H9 (cell line): ENCODE results near the gene NFE2L2. TPM values are rescaled to one million over a fixed set of nuclear protein-coding genes. Genes with fewer than 3 reads are reported as not detected.
A peak's percentile ranks its signal among the peaks of the same experiment; 100 is the strongest.

Source experiments
- DNase-seq: peaks from one replicate; pipeline ENCODE4 v3.0.0-alpha.2; 2017
- H2AFZ ChIP-seq: one replicate; pipeline ENCODE4 v1.6.1; 2013; ENCODE audit warnings: mild to moderate bottlenecking, low read length, control low read depth, moderate library complexity
- H2AK5ac ChIP-seq: 2 replicates; pipeline ENCODE4 v1.6.1; 2013; ENCODE audit warnings: low read length, control low read depth, mixed read lengths; ENCODE audit not compliant: insufficient read length
- H2BK120ac ChIP-seq: one replicate; pipeline ENCODE4 v1.6.1; 2013; ENCODE audit warnings: low read depth, mild to moderate bottlenecking, low read length, control low read depth, inconsistent platforms; ENCODE audit not compliant: poor library complexity, severe bottlenecking
- H2BK12ac ChIP-seq: 2 replicates; pipeline ENCODE4 v1.6.1; 2013; ENCODE audit warnings: low read length, control low read depth, mixed read lengths, low read depth; ENCODE audit not compliant: insufficient read length
- H2BK15ac ChIP-seq: 2 replicates; pipeline ENCODE4 v1.6.1; 2013; ENCODE audit warnings: low read depth, low read length, control low read depth
- H2BK20ac ChIP-seq: one replicate; pipeline ENCODE4 v1.6.1; 2013; ENCODE audit warnings: low read depth, mild to moderate bottlenecking, low read length, control low read depth, inconsistent platforms; ENCODE audit not compliant: poor library complexity, severe bottlenecking
- H2BK5ac ChIP-seq: 2 replicates; pipeline ENCODE4 v1.6.1; 2013; ENCODE audit warnings: low read length, control low read depth, mixed read lengths; ENCODE audit not compliant: insufficient read length
- H3K14ac ChIP-seq: 2 replicates; pipeline ENCODE4 v1.6.1; 2013; ENCODE audit warnings: low read length, control low read depth; ENCODE audit not compliant: insufficient read depth
- H3K18ac ChIP-seq: 2 replicates; pipeline ENCODE4 v1.6.1; 2013; ENCODE audit warnings: low read depth, mild to moderate bottlenecking, mixed read lengths, low read length, control low read depth; ENCODE audit not compliant: insufficient read length
- H3K23ac ChIP-seq: 2 replicates; pipeline ENCODE4 v1.6.1; 2013; ENCODE audit warnings: low read length, control low read depth, mixed read lengths, low read depth; ENCODE audit not compliant: insufficient read length
- H3K23me2 ChIP-seq: 2 replicates; pipeline ENCODE4 v1.6.1; 2013; ENCODE audit warnings: low read depth, mild to moderate bottlenecking, mixed read lengths, low read length, control low read depth; ENCODE audit not compliant: insufficient read length, poor library complexity, severe bottlenecking
- H3K27ac ChIP-seq: 2 replicates; pipeline ENCODE4 v1.5.1; 2013; ENCODE audit warnings: low read length, control low read depth, mixed read lengths, low read depth; ENCODE audit not compliant: insufficient read length
- H3K27me3 ChIP-seq: 2 replicates; pipeline ENCODE4 v1.6.1; 2013; ENCODE audit warnings: low read length, control low read depth, inconsistent platforms; ENCODE audit not compliant: insufficient read depth
- H3K4ac ChIP-seq: 2 replicates; pipeline ENCODE4 v1.6.1; 2013; ENCODE audit warnings: low read depth, mild to moderate bottlenecking, control low read depth, inconsistent platforms, low read length, moderate library complexity
- H3K4me1 ChIP-seq: 2 replicates; pipeline ENCODE4 v1.6.1; 2013; ENCODE audit warnings: low read length, control low read depth, inconsistent platforms; ENCODE audit not compliant: insufficient read depth
- H3K4me2 ChIP-seq: 2 replicates; pipeline ENCODE4 v1.6.1; 2013; ENCODE audit warnings: low read length, control low read depth, mixed read lengths; ENCODE audit not compliant: insufficient read length, insufficient read depth
- H3K56ac ChIP-seq: 2 replicates; pipeline ENCODE4 v1.6.1; 2013; ENCODE audit warnings: low read depth, mild to moderate bottlenecking, mixed read lengths, low read length, control low read depth; ENCODE audit not compliant: insufficient read length
- H3K79me1 ChIP-seq: 2 replicates; pipeline ENCODE4 v1.6.1; 2013; ENCODE audit warnings: low read depth, mild to moderate bottlenecking, moderate library complexity, low read length, control low read depth, inconsistent platforms; ENCODE audit not compliant: insufficient read depth, poor library complexity, severe bottlenecking
- H3K79me2 ChIP-seq: 2 replicates; pipeline ENCODE4 v1.6.1; 2013; ENCODE audit warnings: low read length, control low read depth, inconsistent platforms; ENCODE audit not compliant: insufficient read depth
- H3K9ac ChIP-seq: 2 replicates; pipeline ENCODE4 v1.6.1; 2013; ENCODE audit warnings: low read length, control low read depth, mixed read lengths; ENCODE audit not compliant: insufficient read length; ENCODE audit errors: extremely low read depth
- H3K9me3 ChIP-seq: one replicate; pipeline ENCODE4 v1.6.1; 2013; ENCODE audit warnings: low read depth, low read length, inconsistent platforms; ENCODE audit not compliant: control insufficient read depth
- H3T11ph ChIP-seq: one replicate; pipeline ENCODE4 v1.6.1; 2013; ENCODE audit warnings: mild to moderate bottlenecking, low read length, control low read depth, inconsistent platforms
- H4K20me1 ChIP-seq: one replicate; pipeline ENCODE4 v1.6.1; 2013; ENCODE audit not compliant: control insufficient read depth, insufficient read length, insufficient read depth
- H4K5ac ChIP-seq: 2 replicates; pipeline ENCODE4 v1.6.1; 2013; ENCODE audit warnings: low read depth, mild to moderate bottlenecking, mixed read lengths, low read length, control low read depth; ENCODE audit not compliant: insufficient read length
- H4K8ac ChIP-seq: replicated peaks from 2 replicates; pipeline ENCODE4 v1.6.1; 2013; ENCODE audit warnings: low read length, control low read depth, mixed read lengths, low read depth; ENCODE audit not compliant: insufficient read length
- H4K91ac ChIP-seq: 2 replicates; pipeline ENCODE4 v1.6.1; 2013; ENCODE audit warnings: low read depth, mild to moderate bottlenecking, moderate library complexity, mixed read lengths, low read length, control low read depth; ENCODE audit not compliant: insufficient read length
- H3K27ac Mint-ChIP-seq, 3 experiments: 2 replicates in 2 of 3; 3 replicates in 1 of 3; pipeline ENCODE4 v1.8.0; 2020 to 2021; ENCODE audit warnings: mixed read lengths in 3 of 3, mild to moderate bottlenecking in 1 of 3, moderate library complexity in 1 of 3
- H3K27me3 Mint-ChIP-seq: 2 replicates; pipeline ENCODE4 v1.8.0; 2021; ENCODE audit warnings: low read depth, mild to moderate bottlenecking, moderate library complexity, mixed read lengths
- H3K36me3 Mint-ChIP-seq, 3 experiments: 2 replicates in 2 of 3; 3 replicates in 1 of 3; pipeline ENCODE4 v1.8.0; 2020 to 2021; ENCODE audit warnings: low read depth in 3 of 3, mixed read lengths in 3 of 3; ENCODE audit not compliant: insufficient read depth in 1 of 3
- H3K4me1 Mint-ChIP-seq, 2 experiments: 2 replicates each; pipeline ENCODE4 v1.8.0; 2020; ENCODE audit warnings: mixed read lengths in 2 of 2
- H3K4me3 Mint-ChIP-seq, 2 experiments: 2 replicates in 1 of 2; 3 replicates in 1 of 2; pipeline ENCODE4 v1.8.0; 2020 to 2021; ENCODE audit warnings: mild to moderate bottlenecking in 2 of 2, mixed read lengths in 2 of 2, moderate library complexity in 1 of 2
- H3K9me3 Mint-ChIP-seq, 2 experiments: 2 replicates in 1 of 2; 3 replicates in 1 of 2; pipeline ENCODE4 v1.8.0; 2020; ENCODE audit warnings: mild to moderate bottlenecking in 2 of 2, mixed read lengths in 2 of 2, moderate library complexity in 1 of 2
- whole genome bisulfite sequencing: extraction: QIAGEN DNeasy Blood & Tissue Kit; methylation state at CpG from one replicate; pipeline ENCODE4 v1.1.7; 2013; ENCODE audit warnings: missing lambda C conversion rate, low lambda C conversion rate, mixed read lengths; ENCODE audit not compliant: insufficient read length; ENCODE audit errors: extremely low coverage; 5-methylcytosine and 5-hydroxymethylcytosine counted together
- total RNA-seq: library from RNA; stranded (reverse); gene quantifications from 2 replicates; pipeline ENCODE4 v1.2.1, GENCODE V29; 2021
- TF ChIP-seq, protein P1 (sequence below): fragments of 200-600 bp; sonication (generic); conservative IDR thresholded peaks from 3 replicates; pipeline ENCODE4 v1.8.0; 2021; ENCODE audit warnings: antibody characterized with exemption, mild to moderate bottlenecking

The NFE2L2 gene
- total RNA-seq, 1 experiment from 2014 or later: 42.5 TPM

- no peaks in the 10 kb centered on the region for H4K20me1 ChIP-seq
- peak overlapping the region; percentile 42 for H2BK12ac ChIP-seq
- no peak overlapping the region for H2BK120ac ChIP-seq
- Mint-ChIP-seq H3K9me3 (peaks cover 0 to 3% of the 10 kb centered on the region in 2 experiments; a peak in 2 of 5 replicates), H3K4me1 (peaks cover 36 to 40% of the 10 kb centered on the region in 2 experiments), H3K27me3 (no peaks in the 10 kb centered on the region), H3K27ac (no peak overlapping the region), H3K36me3 (peaks cover 3 to 4% (median 3%) of the 10 kb centered on the region in 3 experiments; a peak in 5 of 7 replicates), H3K4me3 (peak overlapping the region; percentile 76 to 90)
- H3K79me1 ChIP-seq: no peaks in the 10 kb centered on the region
- no CpG with 5 or more reads among the region's 61 CpGs for WGBS
- H3K27ac ChIP-seq: no peak overlapping the region
- H3K9ac ChIP-seq: peak overlapping the region; percentile 73
- H2AFZ ChIP-seq: no peak overlapping the region
- no peak overlapping the region; the same call in 1 of the 2 replicates for H3K4ac ChIP-seq
- H3T11ph ChIP-seq: no peak overlapping the region
- no peaks in the 10 kb centered on the region for H3K27me3 ChIP-seq
- TF ChIP-seq, protein P1, sequence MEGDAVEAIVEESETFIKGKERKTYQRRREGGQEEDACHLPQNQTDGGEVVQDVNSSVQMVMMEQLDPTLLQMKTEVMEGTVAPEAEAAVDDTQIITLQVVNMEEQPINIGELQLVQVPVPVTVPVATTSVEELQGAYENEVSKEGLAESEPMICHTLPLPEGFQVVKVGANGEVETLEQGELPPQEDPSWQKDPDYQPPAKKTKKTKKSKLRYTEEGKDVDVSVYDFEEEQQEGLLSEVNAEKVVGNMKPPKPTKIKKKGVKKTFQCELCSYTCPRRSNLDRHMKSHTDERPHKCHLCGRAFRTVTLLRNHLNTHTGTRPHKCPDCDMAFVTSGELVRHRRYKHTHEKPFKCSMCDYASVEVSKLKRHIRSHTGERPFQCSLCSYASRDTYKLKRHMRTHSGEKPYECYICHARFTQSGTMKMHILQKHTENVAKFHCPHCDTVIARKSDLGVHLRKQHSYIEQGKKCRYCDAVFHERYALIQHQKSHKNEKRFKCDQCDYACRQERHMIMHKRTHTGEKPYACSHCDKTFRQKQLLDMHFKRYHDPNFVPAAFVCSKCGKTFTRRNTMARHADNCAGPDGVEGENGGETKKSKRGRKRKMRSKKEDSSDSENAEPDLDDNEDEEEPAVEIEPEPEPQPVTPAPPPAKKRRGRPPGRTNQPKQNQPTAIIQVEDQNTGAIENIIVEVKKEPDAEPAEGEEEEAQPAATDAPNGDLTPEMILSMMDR: no peak
- no peaks in the 10 kb centered on the region for H3K23me2 ChIP-seq
- H2BK5ac ChIP-seq: peak overlapping the region; percentile 1
- no peak overlapping the region for H4K8ac ChIP-seq
- H2AK5ac ChIP-seq: no peak overlapping the region
- H3K4me2 ChIP-seq: peak overlapping the region; percentile 94
- H3K14ac ChIP-seq: peak overlapping the region; percentile 42
- H3K56ac ChIP-seq: no peak overlapping the region
- no peak overlapping the region for H2BK20ac ChIP-seq
- H3K79me2 ChIP-seq: peaks cover 25% of the 10 kb centered on the region; the same call in 1 of the 2 replicates
- H3K9me3 ChIP-seq: no peaks in the 10 kb centered on the region
- H4K91ac ChIP-seq: no peak overlapping the region
- no peak for DNase-seq
- peaks cover 3% of the 10 kb centered on the region; the same call in 1 of the 2 replicates for H3K4me1 ChIP-seq
- no peak overlapping the region for H4K5ac ChIP-seq
- H3K18ac ChIP-seq: peak overlapping the region; percentile 51
- H3K23ac ChIP-seq: no peak overlapping the region
- H2BK15ac ChIP-seq: no peak overlapping the region; the same call in 1 of the 2 replicates
These were observed 276 bp downstream of the NFE2L2 start for GRCh38 chr2:177264209-177264692.
